NCI-H2196 treated with DMSO at 0.1 percent for 48 hours (cell line): ENCODE results near the gene KIF26B.
"Not testable (repeated sequence)": the region's sequence is repeated elsewhere in the genome, so short reads cannot be mapped to it uniquely, and the experiment has no call there.

Experiments
- DNase-seq: peaks from one replicate; lab custom pipeline; 2025; ENCODE audit not compliant: unreplicated experiment; lab: John Stamatoyannopoulos, UW

The KIF26B gene

DNA sequence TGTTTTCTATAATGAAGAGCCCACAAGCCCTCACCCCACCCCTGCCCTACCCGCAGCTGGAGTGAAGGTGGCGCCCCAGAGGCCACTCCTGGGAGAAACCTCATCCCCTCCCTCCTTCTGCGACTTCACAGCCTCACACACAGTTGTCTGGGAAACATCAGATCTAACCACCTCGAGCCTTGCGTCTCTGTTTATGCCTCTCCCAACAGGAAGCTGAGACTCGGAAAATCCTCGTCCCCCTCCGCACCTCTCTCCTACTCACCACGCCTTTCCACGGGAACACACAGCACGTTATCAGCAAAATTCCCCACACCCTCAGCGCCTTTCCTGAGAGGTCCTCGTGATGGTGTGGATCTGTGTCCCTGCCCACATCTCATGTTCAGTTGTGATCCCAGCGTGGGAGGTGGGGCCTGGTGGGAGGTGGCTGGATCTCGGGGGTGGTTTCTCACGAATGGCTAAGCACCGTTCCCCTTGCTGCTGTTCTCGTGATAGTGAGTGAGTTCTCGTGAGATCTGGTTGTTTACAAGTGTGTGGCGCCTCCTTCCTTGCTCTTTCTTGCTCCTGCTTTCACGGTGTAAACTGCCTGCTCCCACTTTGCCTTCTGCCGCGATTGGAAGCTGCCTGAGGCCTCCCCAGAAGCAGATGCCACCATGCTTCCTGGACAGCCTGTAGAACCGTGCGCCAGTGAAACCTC lies 190.6 kb downstream of the KIF26B start:
- no peak for DNase-seq

- no peak for DNase-seq
Measured at GRCh38 chr1:245348626-245349025, 193.8 kb downstream of the KIF26B start.

DNA sequence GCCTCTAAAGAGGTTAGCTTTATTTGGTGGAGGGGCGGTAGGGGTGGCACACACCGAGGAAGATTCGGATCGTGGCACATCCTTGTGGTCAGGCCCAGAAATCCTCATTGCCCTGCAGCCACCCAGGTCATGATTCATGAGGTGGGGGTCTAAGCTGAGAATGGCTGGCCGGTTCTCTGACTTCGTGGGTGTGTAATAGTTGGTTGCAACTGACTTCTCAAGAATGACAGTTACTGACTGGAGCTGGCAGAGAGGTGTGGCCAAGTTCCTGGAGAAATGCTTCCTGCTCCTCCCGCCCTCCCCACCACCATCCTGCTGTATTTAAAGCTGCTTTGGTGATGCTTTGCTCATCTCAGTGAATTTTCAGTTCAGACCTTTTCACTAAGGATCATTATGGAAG lies 198.6 kb downstream of the KIF26B start:
- no peak for DNase-seq

DNA sequence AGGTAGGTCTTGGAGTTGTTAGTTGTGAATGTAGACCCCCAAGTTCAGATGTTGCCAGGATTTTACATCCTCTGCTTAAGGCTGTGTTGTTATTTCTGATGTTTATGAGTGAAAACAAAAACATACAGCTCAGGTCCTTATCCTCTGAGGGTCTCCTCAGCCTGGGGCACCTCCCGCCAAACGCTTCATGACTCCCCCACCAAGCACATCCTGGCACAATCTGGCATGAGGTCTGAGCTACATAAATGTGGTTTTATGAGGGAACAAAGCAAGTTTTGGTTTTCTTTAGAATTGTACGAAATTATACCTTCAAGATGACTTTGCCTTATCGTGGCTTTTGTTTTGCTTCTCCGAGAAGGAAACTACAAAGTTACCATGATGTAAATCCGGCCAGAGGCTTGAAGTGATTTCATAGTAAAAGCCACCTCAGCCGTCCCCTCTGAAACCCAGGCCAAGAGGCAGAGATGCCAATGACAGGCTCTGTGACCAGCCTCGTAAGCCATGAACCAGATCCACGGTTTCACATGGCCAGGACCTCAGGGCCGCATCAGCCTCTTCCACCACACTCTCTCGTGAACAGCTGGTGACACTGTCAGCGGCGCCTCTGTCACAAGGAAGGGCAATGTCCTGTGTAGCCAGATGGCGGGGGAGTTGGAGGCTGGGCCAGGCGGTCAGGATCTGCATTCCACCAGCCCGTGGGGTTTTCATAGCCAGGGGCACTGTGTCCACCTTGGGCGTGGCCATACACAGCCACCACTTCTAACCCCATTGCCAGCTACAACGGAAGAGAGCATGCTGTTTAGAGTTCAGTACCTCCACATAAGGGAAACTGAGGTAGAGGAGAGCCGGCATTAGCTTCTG lies 199.4 kb downstream of the KIF26B start:
- DNase-seq: no peak

DNA sequence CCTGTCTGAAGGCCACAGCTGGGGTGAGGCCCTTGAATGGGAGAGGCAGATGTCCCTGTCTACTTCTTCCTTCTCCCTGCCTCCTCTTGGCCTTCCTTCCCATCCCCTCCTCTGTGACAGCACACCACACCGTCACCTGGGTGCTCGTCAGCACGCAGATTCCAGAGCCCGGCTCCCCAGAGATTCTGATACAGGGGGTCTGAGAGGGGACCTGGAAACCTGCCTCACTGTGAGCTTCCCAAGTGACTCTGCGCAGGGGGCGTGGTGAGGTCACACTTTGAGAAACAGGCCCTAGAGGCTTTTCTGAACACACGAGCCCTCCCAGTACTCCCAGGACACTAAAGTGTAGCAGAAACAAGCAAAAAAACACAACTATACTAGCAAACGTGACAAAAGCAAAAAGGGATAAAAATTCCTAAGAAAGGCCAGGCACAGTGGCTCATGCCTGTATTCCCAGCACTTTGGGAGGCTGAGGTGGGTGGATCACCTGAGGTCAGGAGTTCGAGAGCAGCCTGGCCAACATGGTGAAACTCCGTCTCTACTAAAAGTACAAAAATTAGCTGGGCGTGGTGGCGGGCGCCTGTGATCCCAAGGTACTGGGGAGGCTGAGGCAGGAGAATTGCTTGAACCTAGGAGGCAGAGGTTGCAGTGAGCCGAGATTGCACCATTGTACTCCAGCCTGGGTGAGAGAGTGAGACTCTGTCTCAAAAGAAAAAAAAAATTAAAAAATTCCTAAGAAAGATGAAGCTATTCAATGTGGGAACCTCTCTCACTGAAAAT lies 201.3 kb downstream of the KIF26B start:
- DNase-seq: not testable (repeated sequence)

DNA sequence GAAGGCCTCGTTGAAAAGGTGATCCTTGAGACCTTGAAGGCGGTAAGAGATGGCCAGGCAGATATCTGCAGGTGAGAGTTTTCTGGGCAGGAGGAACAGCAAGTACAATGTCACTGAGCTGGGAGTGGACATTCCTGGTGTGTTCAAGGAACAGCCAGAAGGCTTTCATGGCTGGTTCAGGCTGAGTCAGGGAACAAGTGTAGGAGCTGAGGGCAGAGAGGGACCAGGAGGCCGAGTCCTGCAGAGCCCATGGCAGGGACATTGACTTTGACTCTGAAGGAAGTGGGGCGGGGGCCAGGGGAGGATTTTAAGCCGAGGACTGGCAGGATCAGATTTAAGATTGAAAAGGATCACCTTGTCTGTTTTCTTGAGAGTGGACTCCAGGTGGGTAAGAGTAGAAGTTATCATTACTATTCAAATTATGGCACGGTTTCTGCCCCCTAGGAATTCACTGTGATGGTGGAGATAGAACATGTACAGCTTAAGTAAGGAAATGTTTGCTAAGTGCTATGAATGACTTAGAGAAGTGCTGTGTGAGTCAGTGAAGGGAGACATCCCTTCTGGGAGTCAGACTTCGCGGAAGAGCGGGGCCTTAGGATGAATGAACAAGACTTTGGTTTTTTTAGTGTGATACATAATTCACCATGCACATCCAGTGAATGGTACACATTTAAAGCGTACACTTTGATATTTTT lies 202.3 kb downstream of the KIF26B start:
- DNase-seq: no peak

- not testable (repeated sequence) for DNase-seq
Measured at GRCh38 chr1:245359101-245359680, 204.4 kb downstream of the KIF26B start.

GRCh38 chr1:245361065-245361464 lies 206.3 kb downstream of the KIF26B start:
- no peak for DNase-seq

- DNase-seq: no peak
Measured at GRCh38 chr1:245361951-245362350, 207.2 kb downstream of the KIF26B start.

GRCh38 chr1:245363461-245364200 lies 208.8 kb downstream of the KIF26B start:
- DNase-seq: no peak

DNA sequence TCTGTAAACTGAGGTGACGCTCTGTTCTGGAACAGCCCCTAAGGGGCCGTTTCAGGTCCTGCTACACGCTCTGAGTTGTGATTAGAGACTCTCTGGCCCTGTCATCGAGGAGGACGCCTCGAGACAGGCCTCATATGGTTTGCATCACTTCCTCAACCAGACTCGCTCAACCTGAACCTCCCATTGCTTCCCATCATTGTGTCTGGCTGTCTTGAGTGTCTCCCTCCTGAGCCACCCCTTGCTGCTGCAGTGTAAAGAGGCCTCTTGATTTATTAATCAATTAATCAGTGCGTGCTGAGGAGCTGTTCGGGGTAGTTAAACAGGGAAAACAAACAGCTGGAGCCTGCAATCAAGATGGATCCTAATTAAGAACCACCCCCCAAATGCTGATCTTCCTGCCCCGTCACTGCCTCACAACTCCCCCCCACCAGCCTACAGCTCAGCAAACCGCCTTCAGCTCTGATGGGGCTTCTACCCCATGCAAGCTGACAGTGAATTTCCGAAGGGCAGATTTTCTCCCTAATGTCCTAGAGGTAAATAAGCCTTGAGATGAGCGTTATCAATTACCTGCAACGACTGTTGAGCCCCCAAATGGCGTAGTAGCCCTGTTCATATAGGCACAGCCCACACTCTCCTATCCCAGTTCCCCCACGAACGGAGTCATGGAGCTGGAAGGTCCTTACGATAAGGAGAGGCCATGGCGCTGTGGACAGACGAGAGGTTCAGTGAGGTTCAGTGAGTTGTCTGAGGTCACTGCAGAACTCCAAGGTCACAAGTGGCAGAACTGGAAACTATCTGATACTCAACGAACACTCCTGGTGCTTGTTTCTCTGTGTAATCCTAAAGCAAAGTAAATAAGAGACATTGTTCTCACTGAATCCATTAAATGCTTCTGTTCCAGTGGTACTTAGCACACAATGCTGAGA lies 210.6 kb downstream of the KIF26B start:
- no peak for DNase-seq

- no peak for DNase-seq
Measured at GRCh38 chr1:245366886-245367285, 212.1 kb downstream of the KIF26B start.

DNA sequence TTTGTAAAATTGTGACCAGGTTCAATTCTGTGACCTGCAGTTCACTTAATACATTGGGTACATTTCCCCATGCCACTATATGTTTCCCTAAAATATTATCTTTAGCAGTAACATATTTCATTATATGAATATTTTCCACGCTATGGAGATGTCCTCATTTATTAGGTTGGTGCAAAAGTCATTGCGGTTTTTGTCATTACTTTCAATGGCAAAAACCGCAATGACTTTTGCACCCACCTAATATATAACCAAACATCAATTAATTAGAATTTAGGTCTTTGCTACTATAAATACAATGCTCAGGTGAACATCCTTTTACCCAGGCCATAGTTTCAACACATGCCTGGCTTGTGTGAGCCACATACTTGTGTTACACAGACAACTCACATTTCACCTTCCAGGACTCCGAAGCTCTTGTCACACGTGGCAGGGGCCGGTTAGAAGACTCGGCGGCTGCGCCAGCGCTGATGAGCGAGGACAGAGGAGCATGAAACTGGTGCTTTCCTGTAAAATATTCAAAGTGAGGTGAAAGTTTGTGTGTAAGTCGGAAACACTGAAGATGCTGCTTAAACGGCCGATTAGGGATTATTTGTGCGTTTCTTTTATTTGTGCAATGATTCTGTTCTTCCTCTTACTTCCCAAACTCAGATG lies 215.5 kb downstream of the KIF26B start:
- DNase-seq: no peak

DNA sequence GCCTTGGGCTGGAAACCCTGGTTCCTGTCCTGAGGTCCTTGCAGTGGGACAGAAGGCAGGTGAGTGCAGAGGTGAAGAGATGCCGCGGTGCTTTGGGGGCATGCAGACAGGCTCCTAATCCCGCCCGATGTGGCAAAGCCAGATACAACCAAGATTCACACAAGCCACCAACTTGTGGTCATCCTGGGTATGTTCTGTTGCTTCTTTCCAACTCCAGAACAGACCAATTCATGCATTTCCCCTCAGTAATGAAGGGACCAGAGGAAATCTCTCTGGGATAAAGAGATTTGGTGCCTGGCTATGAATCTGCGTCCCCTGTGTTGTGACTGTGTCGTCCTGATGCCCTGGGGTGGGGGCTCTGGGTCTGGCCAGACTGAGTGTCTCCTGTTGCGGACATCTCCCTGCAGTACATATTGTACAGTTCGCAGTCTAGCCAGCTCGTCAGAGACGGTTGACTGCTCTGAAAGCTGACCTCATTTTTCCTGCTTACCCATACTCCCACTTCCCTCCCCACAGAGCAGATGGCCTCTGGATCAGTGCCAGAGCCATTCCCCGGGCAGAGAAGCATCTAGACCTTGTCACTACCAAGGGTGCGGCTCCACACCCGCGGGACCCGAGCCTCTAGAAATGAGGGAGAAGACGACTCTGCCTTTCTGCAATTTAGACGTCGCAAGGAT lies 216.3 kb downstream of the KIF26B start:
- DNase-seq: no peak

DNA sequence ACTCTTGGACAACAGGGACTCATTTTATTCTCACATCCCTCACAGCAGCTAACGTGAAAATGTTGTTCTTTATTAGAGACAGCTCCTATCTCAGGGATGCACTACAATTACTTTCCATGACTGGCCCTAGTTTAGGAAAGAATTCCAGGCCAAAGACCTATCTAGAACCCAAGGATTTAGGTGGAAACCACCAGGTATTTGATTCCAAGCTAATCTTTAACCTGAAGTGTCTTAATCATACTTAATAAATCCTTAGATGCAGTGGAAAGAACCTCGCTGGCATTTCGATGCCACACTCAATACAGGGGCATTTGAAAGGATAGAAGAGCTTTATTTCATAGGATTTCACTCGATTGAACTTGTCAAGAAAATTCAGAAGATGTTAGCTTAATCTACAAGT lies 218.3 kb downstream of the KIF26B start:
- DNase-seq: no peak

DNA sequence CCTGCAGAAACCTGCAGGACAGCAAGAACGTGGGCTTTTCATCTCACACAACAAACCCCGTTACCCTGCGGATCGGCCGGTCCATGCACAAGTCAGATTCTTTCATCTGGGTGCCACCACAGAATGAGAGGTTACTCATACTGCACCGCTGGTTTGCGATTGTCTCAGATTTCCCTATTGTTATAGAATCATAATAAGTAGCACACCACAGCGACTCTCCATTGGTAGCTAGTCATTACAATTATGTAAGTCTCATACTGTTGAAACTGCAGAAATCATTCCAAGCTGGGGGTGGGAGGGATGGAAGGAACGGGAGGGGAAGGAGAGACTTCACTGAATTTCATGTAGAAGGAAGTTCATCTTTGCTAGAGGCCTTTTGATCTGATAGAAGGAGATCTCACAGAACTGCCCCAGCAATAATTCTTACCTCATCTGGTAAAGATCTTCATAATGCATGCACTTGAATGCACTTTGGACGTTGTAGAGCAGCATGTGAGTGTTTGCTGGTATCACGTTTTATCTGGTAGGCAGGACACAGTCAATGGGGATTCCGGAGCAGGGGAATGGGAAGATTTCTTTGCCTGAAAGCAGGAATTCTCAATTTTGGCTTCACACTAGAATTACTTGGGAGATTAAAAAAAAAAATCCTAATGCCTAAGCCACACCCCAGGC lies 221.1 kb downstream of the KIF26B start:
- no peak for DNase-seq

GRCh38 chr1:245377854-245378253 lies 223.1 kb downstream of the KIF26B start:
- DNase-seq: no peak
